ENCODE data around the gene SLC6A11.

The SLC6A11 gene

GRCh38 chr3:10845001-10845761 lies 29.2 kb downstream of the SLC6A11 start:
- no peak for DNase-seq

DNA sequence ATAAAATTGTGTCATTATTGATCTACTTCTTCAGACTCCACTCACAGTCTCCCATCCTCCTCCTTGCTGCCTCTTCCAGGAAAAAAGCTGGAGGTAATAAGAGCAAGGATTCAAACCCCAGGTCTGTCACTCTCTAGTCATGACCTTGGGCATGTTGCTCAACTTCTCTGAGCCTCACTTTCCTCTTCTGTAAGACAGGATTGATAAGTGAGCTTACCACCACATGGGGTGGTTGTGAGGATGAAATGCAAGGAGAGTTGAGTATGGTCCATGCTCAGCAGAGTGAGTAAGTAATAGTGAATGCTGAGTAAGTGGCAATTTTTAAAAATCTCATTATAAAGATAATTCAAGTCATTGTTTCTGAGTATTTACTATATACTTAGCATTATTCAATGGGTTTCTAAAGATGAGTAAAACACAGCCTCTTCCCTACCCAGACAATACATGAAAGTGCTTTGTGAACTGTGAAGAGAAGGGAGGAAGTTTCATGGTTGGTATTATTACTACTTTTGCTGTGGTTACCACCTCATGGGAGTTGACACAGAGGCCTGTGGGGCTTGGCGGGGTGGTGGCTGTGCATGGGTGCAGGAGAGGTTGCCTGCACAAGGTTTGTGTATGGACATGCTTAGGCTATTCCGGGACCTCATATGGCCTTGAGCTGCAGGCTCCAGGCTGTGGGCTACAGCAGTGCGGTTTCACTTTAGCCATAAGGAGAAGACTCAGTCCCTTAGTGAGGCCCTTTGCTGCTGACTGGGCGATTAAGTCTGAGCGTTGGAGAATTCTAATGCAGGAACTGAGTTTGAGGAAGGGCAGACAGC lies 30.0 kb downstream of the SLC6A11 start:
- DNase-seq = no peak

DNA sequence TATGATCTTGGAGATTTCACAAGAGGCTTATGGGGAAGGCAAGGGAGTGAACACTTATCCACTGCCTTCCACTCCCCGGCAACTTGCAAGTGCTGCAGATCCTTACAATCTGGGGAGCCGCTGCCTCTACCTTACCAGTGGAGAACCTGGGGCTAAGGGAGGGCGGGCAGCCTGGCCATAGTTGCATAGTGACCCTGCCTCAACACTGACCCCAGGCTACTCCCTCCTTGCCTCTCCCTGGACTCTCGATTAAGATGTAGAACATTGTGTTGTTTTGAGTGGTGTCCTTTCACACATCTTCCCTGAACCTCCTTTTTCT lies 30.6 kb downstream of the SLC6A11 start:
- DNase-seq = no peak

DNA sequence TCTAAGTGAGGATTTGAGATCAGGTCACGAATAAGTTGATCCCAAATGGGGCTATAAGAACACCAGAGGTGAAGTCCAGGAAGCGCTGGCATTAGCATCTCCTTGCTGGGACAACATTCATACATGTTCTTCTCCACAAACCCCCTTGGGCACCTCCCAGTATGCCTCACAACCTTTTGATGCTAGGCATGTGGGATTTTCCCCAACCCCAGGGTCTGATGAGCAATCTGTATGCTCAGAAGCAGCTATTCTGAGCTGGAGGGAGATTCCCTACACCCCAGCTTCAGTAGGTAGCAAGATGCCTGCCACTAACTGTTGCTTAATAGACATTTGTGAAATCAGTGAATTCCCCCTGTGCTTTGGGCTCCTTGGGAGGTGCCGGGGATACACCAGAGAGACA lies 32.2 kb downstream of the SLC6A11 start:
- no peak for DNase-seq

DNA sequence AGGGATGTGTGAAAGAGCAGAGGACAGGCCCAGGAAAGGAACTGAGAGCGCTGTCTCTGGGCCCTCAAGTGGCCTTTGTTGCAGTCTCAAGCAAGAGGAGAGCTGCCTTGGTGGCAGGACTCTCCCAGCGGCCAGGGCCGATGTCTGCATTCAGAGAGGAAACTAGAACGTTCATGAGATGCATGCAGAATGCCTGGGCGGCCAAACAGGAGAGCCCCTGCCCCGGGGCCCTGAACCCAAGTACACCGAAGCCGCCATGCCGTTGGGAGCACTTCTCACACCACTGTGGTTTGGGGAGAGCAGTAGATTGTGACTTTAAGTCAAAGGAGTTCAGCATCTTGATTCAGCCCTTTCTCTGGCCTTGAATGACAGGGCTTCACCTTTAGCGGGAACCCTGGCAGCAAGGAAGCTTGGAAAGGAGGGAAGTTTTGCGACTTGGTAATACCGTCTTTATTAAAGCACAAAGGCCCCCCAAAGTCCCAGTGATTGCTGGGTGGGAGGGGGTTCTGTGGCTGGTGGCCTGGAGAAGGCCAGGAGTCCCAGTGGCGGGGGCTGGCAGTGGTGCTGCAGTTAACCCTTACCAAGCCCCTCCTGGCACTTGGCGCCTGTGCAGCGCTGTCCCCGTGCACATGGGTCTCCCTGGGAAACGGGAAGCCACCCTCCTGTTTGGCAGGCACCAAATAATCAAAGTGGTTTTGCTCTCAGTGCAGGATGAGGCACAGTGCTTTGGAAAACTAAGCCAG lies 36.2 kb downstream of the SLC6A11 start:
- no peak for DNase-seq

GRCh38 chr3:10855083-10855870 lies 39.2 kb downstream of the SLC6A11 start:
- DNase-seq = no peak

- DNase-seq = no peak
These were observed 40.0 kb downstream of the SLC6A11 start for GRCh38 chr3:10855871-10856662.

DNA sequence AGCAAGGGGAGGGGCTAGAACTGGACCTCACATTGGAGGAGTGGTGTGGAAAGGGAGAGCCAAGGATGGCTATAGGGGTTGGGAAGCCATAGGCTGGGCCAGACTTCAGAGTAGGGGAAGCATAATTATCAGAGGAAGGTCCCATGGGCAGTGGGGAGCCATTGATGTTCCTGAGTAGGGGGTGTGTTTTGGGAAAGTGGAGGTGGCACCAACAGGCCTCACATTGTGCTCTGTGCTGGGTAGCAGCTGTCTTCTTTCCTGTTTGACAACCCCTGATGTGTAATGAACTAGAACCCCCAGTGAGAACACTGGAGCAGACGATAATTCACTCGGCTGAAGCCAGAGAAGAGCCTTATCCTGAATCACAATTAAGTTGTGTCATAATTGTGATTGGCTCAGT lies 41.2 kb downstream of the SLC6A11 start:
- DNase-seq = no peak

DNA sequence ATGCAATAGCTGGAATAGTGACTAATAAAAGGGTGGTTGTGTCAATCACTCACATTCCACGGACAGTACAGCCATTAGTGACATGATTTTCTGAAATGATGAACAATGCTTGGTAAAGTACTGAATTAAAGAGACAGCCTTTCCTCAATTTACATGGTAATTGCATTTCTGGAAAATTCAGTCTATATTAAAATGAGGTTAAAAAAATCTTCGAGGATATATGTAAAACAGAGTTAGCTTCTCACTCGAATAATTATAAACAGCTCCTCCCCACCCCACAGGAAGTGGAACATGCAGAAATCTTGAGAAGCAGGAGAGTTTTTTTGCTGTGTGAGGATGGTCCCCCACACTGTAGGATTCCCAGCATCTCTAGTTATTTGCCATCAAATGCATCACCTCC lies 42.1 kb downstream of the SLC6A11 start:
- no peak for DNase-seq

- DNase-seq = no peak
These were observed 51.4 kb downstream of the SLC6A11 start for GRCh38 chr3:10867384-10867783.

DNA sequence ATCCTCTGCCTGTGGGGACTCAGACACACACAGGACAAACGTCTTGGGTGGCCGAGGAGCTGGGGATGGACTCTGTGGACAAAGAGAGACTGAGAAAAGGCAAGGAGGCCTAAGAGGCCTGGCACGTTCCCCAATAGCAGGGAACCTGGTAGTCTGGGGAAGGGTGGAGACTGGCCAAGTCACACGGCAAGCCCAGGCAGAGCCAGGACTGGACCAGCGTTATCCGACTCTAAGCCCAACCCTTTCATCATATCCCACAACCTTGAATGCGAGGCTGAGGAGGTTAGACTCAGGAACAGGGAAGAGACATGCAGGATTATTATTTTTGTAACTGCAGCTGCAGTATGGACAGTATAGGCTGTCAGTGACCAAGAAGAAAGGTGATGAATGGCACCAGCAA lies 53.4 kb downstream of the SLC6A11 start:
- DNase-seq = no peak

GRCh38 chr3:10870296-10870695 lies 54.3 kb downstream of the SLC6A11 start:
- DNase-seq = no peak

- DNase-seq = no peak
These were observed 57.4 kb downstream of the SLC6A11 start for GRCh38 chr3:10873415-10873814.

- DNase-seq = no peak
These were observed 59.9 kb downstream of the SLC6A11 start for GRCh38 chr3:10875914-10876313.

- DNase-seq = no peak
These were observed 60.6 kb downstream of the SLC6A11 start for GRCh38 chr3:10876661-10877060.

GRCh38 chr3:10882851-10883250 lies 66.8 kb downstream of the SLC6A11 start:
- no peak for DNase-seq

DNA sequence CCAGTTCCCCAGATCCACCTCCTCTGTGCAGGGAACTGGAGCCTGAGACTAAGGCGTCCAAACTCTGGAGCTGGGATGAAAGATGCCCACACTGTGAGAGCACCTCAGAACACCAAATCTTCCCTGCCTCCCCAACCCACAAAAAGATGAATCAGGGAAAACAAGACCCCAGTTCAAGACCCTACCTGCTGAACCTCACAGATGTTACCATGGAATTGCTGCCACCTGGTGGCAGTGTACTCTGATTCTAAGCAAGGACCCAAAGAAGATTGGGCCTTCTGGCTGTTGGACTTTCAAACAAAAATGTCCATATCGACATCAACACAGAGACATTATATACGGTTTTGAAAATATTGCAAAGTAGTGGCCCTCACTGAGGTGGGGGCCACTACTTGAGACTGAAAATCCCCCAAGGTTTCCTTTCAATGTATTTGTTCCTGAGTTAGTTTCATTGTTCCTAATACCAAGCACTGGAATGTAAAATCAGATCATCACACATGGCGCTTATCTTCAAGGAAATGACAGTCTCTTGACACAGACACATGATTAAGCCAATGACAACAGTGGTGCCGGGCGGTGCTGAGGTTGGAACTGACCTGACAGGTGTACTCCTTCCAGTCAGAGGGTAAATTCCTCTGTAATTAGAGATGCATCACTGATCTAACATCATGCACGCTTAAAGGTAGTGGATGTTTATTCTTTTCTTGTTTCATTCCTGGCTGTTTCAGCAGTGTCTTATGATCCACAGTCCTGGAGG lies 67.6 kb downstream of the SLC6A11 start:
- DNase-seq = no peak

DNA sequence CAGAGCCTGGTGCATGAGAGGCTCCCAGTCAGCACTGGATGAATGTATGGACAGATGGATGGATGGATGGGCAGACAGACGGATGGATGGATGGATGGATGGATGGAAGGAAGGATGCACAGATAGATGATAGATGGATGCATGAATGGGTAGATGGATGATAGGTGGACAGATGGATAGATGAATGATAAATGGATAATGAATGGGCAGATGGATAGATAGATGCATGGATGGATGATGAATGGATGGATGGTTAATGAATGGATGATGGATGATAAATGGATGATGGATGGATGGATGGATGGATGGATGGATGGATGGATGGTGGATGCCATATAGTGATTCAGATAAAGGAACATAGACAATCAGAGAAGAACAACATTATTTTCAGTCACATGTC lies 71.0 kb downstream of the SLC6A11 start:
- no peak for DNase-seq

- no peak for DNase-seq
These were observed 72.6 kb downstream of the SLC6A11 start for GRCh38 chr3:10888518-10889090.

GRCh38 chr3:10889206-10889960 lies 73.4 kb downstream of the SLC6A11 start:
- DNase-seq = no peak
